Caco-2 (cell line): ENCODE results near the gene RAB36. TPM values are rescaled to one million over a fixed set of nuclear protein-coding genes. Genes with fewer than 3 reads are reported as not detected.

Source experiments
- BruUV-seq: library from RNA; stranded (reverse); fragments of 400-500 nt; replicated peaks from 2 replicates; lab custom pipeline; 2021; lab: Mats Ljungman, UMichigan
- CTCF ChIA-PET: fragments of 300-600 bp; sonication (Branson Sonifier 250); formaldehyde crosslinking; loops from one replicate; lab custom pipeline; 2022; ENCODE audit warnings: antibody characterized with exemption; lab: Charles Lee
- POLR2A ChIA-PET: fragments of 300-600 bp; sonication (Branson Sonifier 250); formaldehyde crosslinking; loops from one replicate; lab custom pipeline; 2022; ENCODE audit warnings: antibody characterized with exemption; lab: Charles Lee
- DNase-seq, 2 experiments: peaks; one replicate each; pipeline versions ENCODE4 v3.0.0 to v3.0.0-alpha.2; 2020 to 2022
- H3K27me3 ChIP-seq: replicated peaks from 2 replicates; pipeline ENCODE4 v1.6.0; 2011; ENCODE audit warnings: low read length; ENCODE audit not compliant: control insufficient read depth, insufficient read depth
- H3K36me3 ChIP-seq: 2 replicates; pipeline ENCODE4 v1.5.1; 2011; ENCODE audit warnings: low read length; ENCODE audit not compliant: control insufficient read depth, insufficient read depth
- H3K4me1 ChIP-seq: fragments of 250-450 bp; sonication (Bioruptor Pico); 2 replicates; pipeline ENCODE4 v1.5.1; 2020; ENCODE audit warnings: mild to moderate bottlenecking
- H3K4me3 ChIP-seq: 2 replicates; pipeline ENCODE4 v1.5.1; 2011; ENCODE audit warnings: low read depth, mild to moderate bottlenecking, control low read depth, low read length
- H3K9me3 ChIP-seq: fragments of 250-450 bp; sonication (Bioruptor Pico); 2 replicates; pipeline ENCODE4 v1.5.1; 2020; ENCODE audit warnings: mild to moderate bottlenecking, moderate library complexity
- H3K27ac Mint-ChIP-seq: one replicate; pipeline ENCODE4 v1.8.0; 2022; ENCODE audit warnings: mixed read lengths; ENCODE audit not compliant: unreplicated experiment
- H3K27me3 Mint-ChIP-seq: one replicate; pipeline ENCODE4 v1.8.0; 2022; ENCODE audit warnings: mixed read lengths; ENCODE audit not compliant: insufficient read depth, unreplicated experiment
- H3K36me3 Mint-ChIP-seq: one replicate; pipeline ENCODE4 v1.8.0; 2022; ENCODE audit warnings: mild to moderate bottlenecking, mixed read lengths; ENCODE audit not compliant: insufficient read depth, unreplicated experiment
- H3K4me1 Mint-ChIP-seq: one replicate; pipeline ENCODE4 v1.8.0; 2022; ENCODE audit warnings: low read depth, mixed read lengths; ENCODE audit not compliant: unreplicated experiment
- H3K4me3 Mint-ChIP-seq: one replicate; pipeline ENCODE4 v1.8.0; 2022; ENCODE audit warnings: mild to moderate bottlenecking, moderate library complexity, mixed read lengths; ENCODE audit not compliant: unreplicated experiment
- H3K9me3 Mint-ChIP-seq: one replicate; pipeline ENCODE4 v1.8.0; 2022; ENCODE audit warnings: mixed read lengths; ENCODE audit not compliant: unreplicated experiment
- CTCF ChIP-seq, 2 experiments: fragments of 200-600 bp in 1 of 2; IDR thresholded peaks; 1 replicate in 1 of 2; 2 replicates in 1 of 2; pipeline versions ENCODE4 v1.5.1 to v1.8.0; 2011 to 2022; ENCODE audit warnings: antibody characterized with exemption in 1 of 2, control low read depth in 1 of 2, inconsistent platforms in 1 of 2, low read depth in 1 of 2, low read length in 1 of 2, mild to moderate bottlenecking in 1 of 2, moderate library complexity in 1 of 2; ENCODE audit not compliant: insufficient read depth in 1 of 2, severe bottlenecking in 1 of 2, unreplicated experiment in 1 of 2
- intact Hi-C: fragments of 100-400 bp; cut with micrococcal nuclease; formaldehyde crosslinking; loops from one replicate; pipeline ENCODE4 v1.10.0; 2022; ENCODE audit not compliant: unreplicated experiment
- total RNA-seq: library from RNA; stranded (reverse); gene quantifications from 2 replicates; pipeline ENCODE4 v1.2.3, GENCODE V29; 2022

The RAB36 gene
- total RNA-seq, 1 experiment from 2014 or later, result 0.52 TPM

- Histone ChIP-seq H3K36me3 (no peaks in the 10 kb centered on the region), H3K4me3 (no peak overlapping the region), H3K9me3 (no peaks in the 10 kb centered on the region), H3K27me3 (no peaks in the 10 kb centered on the region), H3K4me1 (no peaks in the 10 kb centered on the region)
- H3K4me1 Mint-ChIP-seq, result no peaks in the 10 kb centered on the region
- intact Hi-C loops, result loop anchor here (10.0 kb wide), 1 partner anchor 260 kb away; no protein-coding TSS in a partner anchor
- no peaks in the 10 kb centered on the region for H3K36me3 Mint-ChIP-seq
- no peak overlapping the region for H3K4me3 Mint-ChIP-seq
- DNase-seq, result no peak
- TF ChIP-seq CTCF (IDR thresholded peaks at IDR 0.05; ENCODE audit: insufficient read depth in 1 of 2, low read depth in 1 of 2, low read length in 1 of 2, severe bottlenecking in 1 of 2, unreplicated experiment in 1 of 2), result no peak
- BruUV-seq, result no TSS peak
- CTCF ChIA-PET, result no interaction called here
- no peaks in the 10 kb centered on the region for H3K9me3 Mint-ChIP-seq
- POLR2A ChIA-PET, result no interaction called here
- H3K27ac Mint-ChIP-seq, result no peak overlapping the region
- no peaks in the 10 kb centered on the region for H3K27me3 Mint-ChIP-seq
Measured at GRCh38 chr22:23104187-23104971, 40.9 kb upstream of the RAB36 start.

- H3K27me3 ChIP-seq, result no peaks in the 10 kb centered on the region
- Mint-ChIP-seq H3K4me1 (no peaks in the 10 kb centered on the region), H3K27me3 (no peaks in the 10 kb centered on the region), H3K9me3 (no peaks in the 10 kb centered on the region), H3K36me3 (no peaks in the 10 kb centered on the region), H3K4me3 (no peak overlapping the region), H3K27ac (no peak overlapping the region)
- intact Hi-C loops, result loop anchor here (10.0 kb wide), 1 partner anchor 261 kb away; no protein-coding TSS in a partner anchor
- no peaks in the 10 kb centered on the region for H3K4me1 ChIP-seq
- TF ChIP-seq CTCF (IDR thresholded peaks at IDR 0.05; ENCODE audit: insufficient read depth in 1 of 2, low read depth in 1 of 2, low read length in 1 of 2, severe bottlenecking in 1 of 2, unreplicated experiment in 1 of 2), result no peak
- CTCF ChIA-PET, result no interaction called here
- H3K9me3 ChIP-seq, result no peaks in the 10 kb centered on the region
- BruUV-seq, result no TSS peak
- no peaks in the 10 kb centered on the region for H3K36me3 ChIP-seq
- POLR2A ChIA-PET, result no interaction called here
- no peak overlapping the region for H3K4me3 ChIP-seq
- DNase-seq, result no peak
Measured at GRCh38 chr22:23105304-23105703, 40.0 kb upstream of the RAB36 start.

- Histone ChIP-seq H3K27me3 (no peaks in the 10 kb centered on the region), H3K4me3 (no peak overlapping the region), H3K4me1 (no peaks in the 10 kb centered on the region), H3K36me3 (no peaks in the 10 kb centered on the region), H3K9me3 (no peaks in the 10 kb centered on the region)
- TF ChIP-seq CTCF (IDR thresholded peaks at IDR 0.05; ENCODE audit: insufficient read depth in 1 of 2, low read depth in 1 of 2, low read length in 1 of 2, severe bottlenecking in 1 of 2, unreplicated experiment in 1 of 2), result no peak
- Mint-ChIP-seq H3K27ac (no peak overlapping the region), H3K9me3 (no peaks in the 10 kb centered on the region), H3K36me3 (no peaks in the 10 kb centered on the region), H3K4me3 (no peak overlapping the region), H3K27me3 (no peaks in the 10 kb centered on the region), H3K4me1 (no peaks in the 10 kb centered on the region)
- intact Hi-C loops, result loop anchor here (10.0 kb wide), 1 partner anchor 261 kb away; no protein-coding TSS in a partner anchor
- ChIA-PET POLR2A (no interaction called here), CTCF (no interaction called here)
- no peak for DNase-seq
- BruUV-seq, result no TSS peak
Measured at GRCh38 chr22:23105919-23106318, 39.4 kb upstream of the RAB36 start.
